Stimulated activated CD8-positive, alpha-beta memory T cell treated with anti-CD3 and anti-CD28 coated beads, Interleukin-7, amount 100 ng/mL, for 1 hour (primary cell): ENCODE measurements around the gene HIVEP3.

ENCODE experiments used
- DNase-seq, 2 donors: peaks; one replicate each; pipeline ENCODE4 v3.0.0-alpha.2; 2020; ENCODE audit warnings: low read depth in 2 of 2

HIVEP3 gene

GRCh38 chr1:41666981-41667631 is 251.6 kb downstream of the HIVEP3 start:
- no peak for DNase-seq

- no peak for DNase-seq
These were observed 252.5 kb downstream of the HIVEP3 start for GRCh38 chr1:41665962-41666917.

GRCh38 chr1:41664861-41665640 is 253.7 kb downstream of the HIVEP3 start:
- no peak for DNase-seq

GRCh38 chr1:41663671-41664400 is 254.9 kb downstream of the HIVEP3 start:
- DNase-seq = no peak

GRCh38 chr1:41662765-41663437 is 255.8 kb downstream of the HIVEP3 start:
- no peak for DNase-seq

GRCh38 chr1:41662061-41662764 is 256.5 kb downstream of the HIVEP3 start:
- DNase-seq = peak; percentile 42 to 54

- DNase-seq = no peak
These were observed 257.2 kb downstream of the HIVEP3 start for GRCh38 chr1:41661428-41662060.

- DNase-seq = no peak
These were observed 257.9 kb downstream of the HIVEP3 start for GRCh38 chr1:41660570-41661427.

- no peak for DNase-seq
These were observed 258.8 kb downstream of the HIVEP3 start for GRCh38 chr1:41659903-41660302.

GRCh38 chr1:41659159-41659495 is 259.6 kb downstream of the HIVEP3 start:
- no peak for DNase-seq

GRCh38 chr1:41658431-41659158 is 260.1 kb downstream of the HIVEP3 start:
- no peak for DNase-seq

GRCh38 chr1:41657679-41658295 is 260.9 kb downstream of the HIVEP3 start:
- DNase-seq = no peak

GRCh38 chr1:41656825-41657500 is 261.8 kb downstream of the HIVEP3 start:
- DNase-seq = no peak

- no peak for DNase-seq
These were observed 262.7 kb downstream of the HIVEP3 start for GRCh38 chr1:41656068-41656467.

- DNase-seq = no peak
These were observed 263.1 kb downstream of the HIVEP3 start for GRCh38 chr1:41655632-41656031.

- DNase-seq = no peak
These were observed 265.1 kb downstream of the HIVEP3 start for GRCh38 chr1:41653574-41653973.
